OCI-LY1 (cell line): ENCODE data around the gene GMDS.

Source experiments
- H2AFZ ChIP-seq: fragments of 200-600 bp; sonication (generic), shearing (Covaris generic); 2 replicates; pipeline ENCODE4 v1.6.0; 2014; ENCODE audit warnings: antibody characterized with exemption, mild to moderate bottlenecking, low read length
- H3F3A ChIP-seq: fragments of 200-600 bp; sonication (generic), shearing (Covaris generic); 2 replicates; pipeline ENCODE4 v1.6.0; 2014; ENCODE audit warnings: mild to moderate bottlenecking, antibody characterized with exemption, low read length, moderate library complexity; ENCODE audit not compliant: insufficient read depth
- H3K27ac ChIP-seq: fragments of 200-600 bp; sonication (generic); 2 replicates; pipeline ENCODE4 v1.5.1; 2014; ENCODE audit warnings: low read length, mixed run types, mild to moderate bottlenecking, low read depth; ENCODE audit not compliant: poor library complexity, severe bottlenecking
- H3K27me3 ChIP-seq: fragments of 200-600 bp; sonication (generic); 2 replicates; pipeline ENCODE4 v1.6.0; 2014; ENCODE audit warnings: antibody characterized with exemption, mild to moderate bottlenecking, low read length, moderate library complexity; ENCODE audit not compliant: insufficient read depth
- H3K36me3 ChIP-seq: fragments of 200-600 bp; sonication (generic); 2 replicates; pipeline ENCODE4 v1.6.1; 2014; ENCODE audit warnings: mild to moderate bottlenecking, antibody characterized with exemption, low read length, moderate library complexity, mixed read lengths; ENCODE audit not compliant: insufficient read depth
- H3K4me1 ChIP-seq: fragments of 200-600 bp; sonication (generic); 2 replicates; pipeline ENCODE4 v1.5.1; 2014; ENCODE audit warnings: mild to moderate bottlenecking, low read length, moderate library complexity; ENCODE audit not compliant: insufficient read depth, severe bottlenecking
- H3K4me2 ChIP-seq: fragments of 200-600 bp; sonication (generic), shearing (Covaris generic); 2 replicates; pipeline ENCODE4 v1.6.1; 2014; ENCODE audit warnings: low read length
- H3K4me3 ChIP-seq: fragments of 200-600 bp; sonication (generic); 2 replicates; pipeline ENCODE4 v1.5.1; 2014; ENCODE audit warnings: low read length, low read depth, mild to moderate bottlenecking, mixed read lengths; ENCODE audit not compliant: poor library complexity, severe bottlenecking
- H3K79me2 ChIP-seq: fragments of 200-600 bp; shearing (Covaris generic); 2 replicates; pipeline ENCODE4 v1.6.1; 2016; ENCODE audit warnings: mixed run types, low read length, mixed read lengths; ENCODE audit not compliant: insufficient read depth
- H3K9ac ChIP-seq: fragments of 200-600 bp; sonication (generic), shearing (Covaris generic); 2 replicates; pipeline ENCODE4 v1.6.1; 2014; ENCODE audit warnings: mild to moderate bottlenecking, low read length, mixed read lengths
- H3K9me2 ChIP-seq: fragments of 200-600 bp; sonication (generic), shearing (Covaris generic); 2 replicates; pipeline ENCODE4 v1.6.1; 2014; ENCODE audit warnings: low read depth, mild to moderate bottlenecking, low read length, mixed read lengths
- H3K9me3 ChIP-seq: fragments of 200-600 bp; shearing (Covaris generic); 2 replicates; pipeline ENCODE4 v1.6.1; 2014; ENCODE audit warnings: low read length, mixed read lengths
- H4K20me1 ChIP-seq: fragments of 200-600 bp; sonication (generic), shearing (Covaris generic); 2 replicates; pipeline ENCODE4 v1.6.0; 2016; ENCODE audit warnings: mild to moderate bottlenecking, low read length; ENCODE audit not compliant: insufficient read depth
- EZH2 ChIP-seq: fragments of 200-600 bp; sonication (generic), shearing (Covaris generic); IDR thresholded peaks from 2 replicates; pipeline ENCODE4 v1.8.0; 2017; ENCODE audit warnings: borderline replicate concordance, mixed run types, mild to moderate bottlenecking, antibody characterized with exemption, low read length, moderate library complexity, mixed read lengths
- TF ChIP-seq, protein P1 (sequence below): fragments of 200-600 bp; sonication (generic), shearing (Covaris generic); IDR thresholded peaks from 2 replicates; pipeline ENCODE4 v1.5.1; 2017; ENCODE audit warnings: mild to moderate bottlenecking, antibody characterized with exemption, low read length, moderate library complexity, mixed read lengths

Gene GMDS

DNA sequence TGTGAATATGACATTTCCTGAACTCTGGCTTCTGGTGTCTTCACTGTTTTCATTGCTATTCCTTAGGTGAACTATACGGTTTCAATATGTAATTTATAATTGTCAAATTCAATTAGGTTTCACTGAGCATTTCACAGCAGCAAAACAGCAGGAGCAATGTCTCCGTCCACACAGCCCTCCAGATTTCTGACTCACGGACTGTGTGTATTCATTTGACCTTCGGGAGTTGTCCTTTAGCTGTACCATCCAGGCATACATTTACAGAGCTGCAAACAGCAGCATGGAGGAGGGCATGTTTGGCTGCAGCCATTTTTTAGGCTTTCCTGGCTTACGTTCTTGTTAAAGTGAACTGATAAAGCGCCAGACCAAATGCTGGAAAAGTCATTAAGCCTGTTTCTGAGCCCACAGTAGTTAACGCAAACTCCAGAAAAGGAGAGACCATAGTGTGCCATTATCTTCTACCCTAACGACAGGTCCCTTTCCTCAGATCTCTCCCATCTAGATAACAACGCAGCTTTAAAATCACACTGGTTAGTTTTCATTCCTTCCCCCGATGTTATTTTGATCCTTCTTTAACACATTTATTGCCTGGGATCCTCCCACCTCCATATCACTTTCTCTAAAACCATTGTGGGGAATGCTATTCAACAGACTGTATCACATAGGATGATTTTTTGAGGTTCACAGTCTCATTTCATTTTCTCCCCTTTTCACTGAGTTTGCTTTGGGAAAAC lies 617.4 kb downstream of the GMDS start:
- Histone ChIP-seq H3K4me3 (no peak overlapping the region), H3K9me2 (no peaks in the 10 kb centered on the region), H3K36me3 (peaks cover 31% of the 10 kb centered on the region), H3K9ac (no peak overlapping the region), H3K27ac (no peak overlapping the region), H3K9me3 (no peaks in the 10 kb centered on the region), H2AFZ (no peak overlapping the region), H4K20me1 (no peaks in the 10 kb centered on the region), H3K27me3 (peaks cover 13% of the 10 kb centered on the region; the same call in 1 of the 2 replicates), H3F3A (no peaks in the 10 kb centered on the region), H3K79me2 (no peaks in the 10 kb centered on the region), H3K4me2 (no peak overlapping the region), H3K4me1 (peaks cover 8% of the 10 kb centered on the region)
- TF ChIP-seq EZH2, result no peak
- TF ChIP-seq, protein P1, sequence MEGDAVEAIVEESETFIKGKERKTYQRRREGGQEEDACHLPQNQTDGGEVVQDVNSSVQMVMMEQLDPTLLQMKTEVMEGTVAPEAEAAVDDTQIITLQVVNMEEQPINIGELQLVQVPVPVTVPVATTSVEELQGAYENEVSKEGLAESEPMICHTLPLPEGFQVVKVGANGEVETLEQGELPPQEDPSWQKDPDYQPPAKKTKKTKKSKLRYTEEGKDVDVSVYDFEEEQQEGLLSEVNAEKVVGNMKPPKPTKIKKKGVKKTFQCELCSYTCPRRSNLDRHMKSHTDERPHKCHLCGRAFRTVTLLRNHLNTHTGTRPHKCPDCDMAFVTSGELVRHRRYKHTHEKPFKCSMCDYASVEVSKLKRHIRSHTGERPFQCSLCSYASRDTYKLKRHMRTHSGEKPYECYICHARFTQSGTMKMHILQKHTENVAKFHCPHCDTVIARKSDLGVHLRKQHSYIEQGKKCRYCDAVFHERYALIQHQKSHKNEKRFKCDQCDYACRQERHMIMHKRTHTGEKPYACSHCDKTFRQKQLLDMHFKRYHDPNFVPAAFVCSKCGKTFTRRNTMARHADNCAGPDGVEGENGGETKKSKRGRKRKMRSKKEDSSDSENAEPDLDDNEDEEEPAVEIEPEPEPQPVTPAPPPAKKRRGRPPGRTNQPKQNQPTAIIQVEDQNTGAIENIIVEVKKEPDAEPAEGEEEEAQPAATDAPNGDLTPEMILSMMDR, result no peak

DNA sequence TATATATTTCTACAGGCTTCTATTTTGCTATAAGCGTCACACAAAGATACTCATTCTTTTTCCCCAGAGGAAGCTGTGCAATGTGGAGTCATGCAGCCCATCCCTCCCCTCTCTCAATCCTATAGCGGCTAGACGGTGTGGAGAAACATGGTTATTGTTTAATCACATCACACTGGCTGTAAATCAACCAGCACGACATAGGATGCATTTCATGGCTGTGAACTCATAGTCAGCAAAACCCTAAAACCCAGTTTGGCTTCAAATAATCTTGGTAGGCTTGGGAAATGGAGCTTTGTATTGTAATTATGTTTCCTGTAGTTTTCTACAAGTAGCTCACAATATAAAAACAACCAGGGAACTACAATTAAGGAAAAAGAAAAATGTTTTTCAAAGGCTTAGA lies 618.9 kb downstream of the GMDS start:
- H3K27ac ChIP-seq, result no peak overlapping the region
- peaks cover 8% of the 10 kb centered on the region for H3K4me1 ChIP-seq
- H3K36me3 ChIP-seq, result peaks cover 44% of the 10 kb centered on the region
- H2AFZ ChIP-seq, result no peak overlapping the region
- no peaks in the 10 kb centered on the region for H3F3A ChIP-seq
- no peak overlapping the region for H3K9ac ChIP-seq
- peaks cover 13% of the 10 kb centered on the region; the same call in 1 of the 2 replicates for H3K27me3 ChIP-seq
- H3K9me3 ChIP-seq, result no peaks in the 10 kb centered on the region
- H4K20me1 ChIP-seq, result no peaks in the 10 kb centered on the region
- H3K79me2 ChIP-seq, result no peaks in the 10 kb centered on the region
- H3K4me3 ChIP-seq, result no peak overlapping the region
- no peak overlapping the region for H3K4me2 ChIP-seq
- H3K9me2 ChIP-seq, result no peaks in the 10 kb centered on the region
- no peak for TF ChIP-seq EZH2
- TF ChIP-seq, protein P1, result no peak

DNA sequence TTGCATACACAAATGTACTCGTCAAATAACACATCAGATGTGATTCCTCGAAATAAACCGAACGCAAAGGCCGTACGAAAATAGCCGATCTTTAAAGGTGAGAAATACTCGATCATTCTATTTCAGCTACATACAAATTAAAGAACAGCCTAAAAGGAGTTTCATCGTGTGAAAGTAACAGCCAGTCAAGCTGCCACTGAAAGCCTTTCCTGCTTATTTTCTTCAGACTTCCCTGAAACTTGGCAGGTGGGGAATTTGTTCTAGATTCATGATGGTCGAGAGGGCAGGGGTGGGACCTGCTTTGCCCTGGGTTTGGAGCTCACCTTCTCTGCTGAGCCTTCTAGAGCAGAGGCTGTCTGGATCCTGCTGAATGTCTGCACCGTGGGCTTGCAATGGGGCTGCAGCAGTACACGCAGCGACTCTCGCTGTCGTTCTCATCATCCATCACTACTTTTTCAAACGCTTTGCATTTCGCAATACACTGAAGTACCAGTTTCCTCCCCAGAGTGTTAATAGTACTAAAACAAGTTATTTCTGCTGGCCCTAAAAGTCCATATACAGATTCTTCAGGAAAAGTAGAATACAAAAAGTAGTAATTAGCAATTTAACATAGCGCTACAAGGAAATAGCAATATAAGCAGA lies 619.5 kb downstream of the GMDS start:
- peaks cover 46% of the 10 kb centered on the region for H3K36me3 ChIP-seq
- H2AFZ ChIP-seq, result no peak overlapping the region
- no peaks in the 10 kb centered on the region for H3K9me2 ChIP-seq
- H3K9me3 ChIP-seq, result no peaks in the 10 kb centered on the region
- H3K4me3 ChIP-seq, result no peak overlapping the region
- no peaks in the 10 kb centered on the region for H3K79me2 ChIP-seq
- no peaks in the 10 kb centered on the region for H4K20me1 ChIP-seq
- no peak overlapping the region for H3K27ac ChIP-seq
- H3K4me1 ChIP-seq, result peaks cover 8% of the 10 kb centered on the region
- no peak overlapping the region for H3K9ac ChIP-seq
- no peak overlapping the region for H3K4me2 ChIP-seq
- peaks cover 13% of the 10 kb centered on the region; the same call in 1 of the 2 replicates for H3K27me3 ChIP-seq
- TF ChIP-seq EZH2, result no peak
- TF ChIP-seq, protein P1, result no peak
- H3F3A ChIP-seq, result no peaks in the 10 kb centered on the region
